Ovary (tissue), 3 donors: Measurements from ENCODE around the gene SH3PXD2A.

Experiments
- CTCF ChIP-seq, 3 donors: fragments of 450-650 bp in 2 of 3; fragments of 200-600 bp in 1 of 3; IDR thresholded peaks; one replicate each; pipeline versions ENCODE4 v1.5.1 to v1.8.0; 2016 to 2022; ENCODE audit warnings: antibody characterized with exemption in 3 of 3, mild to moderate bottlenecking in 1 of 3
- POLR2A ChIP-seq: fragments of 450-650 bp; IDR thresholded peaks from one replicate; pipeline ENCODE4 v1.6.1; 2017; ENCODE audit warnings: antibody characterized with exemption, mild to moderate bottlenecking, moderate library complexity
- donor health status: DM: no; HTN: no; CAD: no.

GRCh38 chr10:103783681-103784080, 71.7 kb downstream of the SH3PXD2A start:
- TF ChIP-seq POLR2A = no peak
- no peak for TF ChIP-seq CTCF (IDR thresholded peaks at IDR 0.05)
